HepG2 (cell line): ENCODE data around the gene PTF1A. TPM values are rescaled to one million over a fixed set of nuclear protein-coding genes. Genes with fewer than 3 reads are reported as not detected.

Source experiments
- JUND ChIP-seq: sonication (generic); formaldehyde crosslinking; IDR thresholded peaks from 2 replicates; pipeline ENCODE4 v1.8.0; 2022; ENCODE audit warnings: mild to moderate bottlenecking, missing genetic modification reagents
- NCOA1 ChIP-seq: sonication (generic); formaldehyde crosslinking; IDR thresholded peaks from 2 replicates; pipeline ENCODE4 v1.9.0; 2021; ENCODE audit warnings: missing genetic modification reagents
- NRL ChIP-seq: sonication (generic); formaldehyde crosslinking; IDR thresholded peaks from 2 replicates; pipeline ENCODE4 v1.5.0; 2020; ENCODE audit warnings: missing genetic modification reagents, mild to moderate bottlenecking, moderate library complexity, borderline replicate concordance
- RXRA ChIP-seq: sonication (generic); formaldehyde crosslinking; IDR thresholded peaks from 2 replicates; pipeline ENCODE4 v1.5.1; 2020; ENCODE audit warnings: missing genetic modification reagents
- SKI ChIP-seq: fragments of 450-650 bp; IDR thresholded peaks from one replicate; pipeline ENCODE4 v1.6.1; 2018; ENCODE audit warnings: mild to moderate bottlenecking; ENCODE audit not compliant: partially characterized antibody
- SRSF4 ChIP-seq: fragments of 200-400 bp; formaldehyde crosslinking; IDR thresholded peaks from one replicate; pipeline ENCODE4 v1.6.1; 2018; ENCODE audit warnings: mild to moderate bottlenecking, low read depth, low read length, moderate library complexity; ENCODE audit not compliant: poor library complexity, severe bottlenecking
- TSC22D2 ChIP-seq: sonication (generic); formaldehyde crosslinking; IDR thresholded peaks from 2 replicates; pipeline ENCODE4 v1.5.1; 2020; ENCODE audit warnings: missing genetic modification reagents, mild to moderate bottlenecking, borderline replicate concordance
- ZBTB3 ChIP-seq: sonication (generic); formaldehyde crosslinking; IDR thresholded peaks from 2 replicates; pipeline ENCODE4 v1.4.0; 2020; ENCODE audit warnings: low read depth, mild to moderate bottlenecking, moderate library complexity, missing genetic modification reagents, borderline replicate concordance
- ZNF317 ChIP-seq: sonication (generic); formaldehyde crosslinking; IDR thresholded peaks from 2 replicates; pipeline ENCODE4 v1.5.0; 2020; ENCODE audit warnings: mild to moderate bottlenecking, missing genetic modification reagents
- ZNF354B ChIP-seq: sonication (generic); formaldehyde crosslinking; IDR thresholded peaks from 2 replicates; pipeline ENCODE4 v1.8.0; 2022; ENCODE audit warnings: mild to moderate bottlenecking, missing genetic modification reagents
- polyA plus RNA-seq, 8 experiments: library from polyadenylated mRNA; depleted of rRNA in 3 of 8; stranded (reverse) in 7 of 8; unstranded in 1 of 8; fragments of >200 nt; fragmentation: Illumina TruSeq in 4 of 8; extraction: Trizol in 4 of 8; gene quantifications; 2 replicates each; pipeline versions ENCODE4 v1.2.1 to v1.2.3, GENCODE V29; 2011 to 2016; ENCODE audit warnings: low read depth in 4 of 8, missing spikeins in 1 of 8, mixed read lengths in 1 of 8; ENCODE audit not compliant: insufficient read depth in 1 of 8
- total RNA-seq, 5 experiments: library from RNA; depleted of rRNA; stranded (reverse); fragments of >200 nt; fragmentation: Illumina TruSeq; extraction: Trizol; gene quantifications; 2 replicates each; pipeline ENCODE4 v1.2.3, GENCODE V29; 2016; ENCODE audit warnings: low read depth in 1 of 5
- TF ChIP-seq, protein P1 (sequence below): sonication (generic); formaldehyde crosslinking; conservative IDR thresholded peaks from 2 replicates; pipeline ENCODE4 v1.8.0; 2022; ENCODE audit warnings: missing genetic modification reagents
- TF ChIP-seq, protein P2 (sequence below), 2 experiments: sonication (generic) in 1 of 2; formaldehyde crosslinking in 1 of 2; IDR thresholded peaks; 2 replicates each; pipeline versions ENCODE4 v1.4.0 to v1.6.1; 2018 to 2020; ENCODE audit warnings: missing genetic modification reagents in 2 of 2, borderline replicate concordance in 1 of 2, low read depth in 1 of 2, mild to moderate bottlenecking in 1 of 2, missing biosample characterization in 1 of 2
- TF ChIP-seq, protein P3 (sequence below): sonication (generic); formaldehyde crosslinking; IDR thresholded peaks from 2 replicates; pipeline ENCODE4 v1.9.0; 2021; ENCODE audit warnings: missing genetic modification reagents, borderline replicate concordance
- TF ChIP-seq, protein P4 (sequence below): fragments of 450-650 bp; IDR thresholded peaks from 2 replicates; pipeline ENCODE4 v1.6.1; 2016
- TF ChIP-seq, protein P5 (sequence below): sonication (generic); formaldehyde crosslinking; IDR thresholded peaks from 2 replicates; pipeline ENCODE4 v1.5.1; 2020; ENCODE audit warnings: mild to moderate bottlenecking, missing genetic modification reagents, borderline replicate concordance

PTF1A gene
- total and polyA plus RNA-seq, 2 of the 13 experiments (the other 11 are each of a cell fraction or from before 2014, with no cell fraction given), result not detected

DNA sequence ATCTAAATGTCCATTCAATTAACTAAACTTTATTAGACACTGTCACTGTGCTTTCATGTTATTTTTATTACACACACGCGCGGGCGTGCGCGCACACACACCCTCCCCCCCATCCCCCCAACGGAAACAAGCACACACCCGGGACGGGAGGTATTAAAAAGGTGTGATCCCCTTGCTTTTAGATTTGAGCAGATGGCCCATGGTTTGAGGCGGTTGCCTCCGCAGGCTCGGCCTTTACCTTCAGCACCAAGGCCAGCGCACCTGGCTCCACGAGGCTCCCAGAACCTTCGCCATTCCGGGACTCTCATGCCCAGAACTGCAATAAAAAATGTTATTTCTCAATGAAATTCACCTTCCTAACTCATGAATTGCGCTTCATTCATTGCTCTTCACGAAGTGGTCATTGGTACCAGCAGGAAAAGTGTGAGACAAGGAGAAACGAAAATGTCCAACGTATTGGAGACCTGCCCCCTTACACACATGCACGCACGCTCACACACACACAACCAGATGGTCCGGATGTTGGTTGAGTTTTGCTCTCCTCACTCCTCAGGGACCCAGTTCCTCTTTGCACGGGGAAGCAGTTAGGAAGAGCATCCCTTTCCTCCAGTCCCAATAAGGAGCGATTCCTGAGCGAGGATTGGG, 20.8 kb upstream of the PTF1A start (continued):
- TF ChIP-seq, protein P1, sequence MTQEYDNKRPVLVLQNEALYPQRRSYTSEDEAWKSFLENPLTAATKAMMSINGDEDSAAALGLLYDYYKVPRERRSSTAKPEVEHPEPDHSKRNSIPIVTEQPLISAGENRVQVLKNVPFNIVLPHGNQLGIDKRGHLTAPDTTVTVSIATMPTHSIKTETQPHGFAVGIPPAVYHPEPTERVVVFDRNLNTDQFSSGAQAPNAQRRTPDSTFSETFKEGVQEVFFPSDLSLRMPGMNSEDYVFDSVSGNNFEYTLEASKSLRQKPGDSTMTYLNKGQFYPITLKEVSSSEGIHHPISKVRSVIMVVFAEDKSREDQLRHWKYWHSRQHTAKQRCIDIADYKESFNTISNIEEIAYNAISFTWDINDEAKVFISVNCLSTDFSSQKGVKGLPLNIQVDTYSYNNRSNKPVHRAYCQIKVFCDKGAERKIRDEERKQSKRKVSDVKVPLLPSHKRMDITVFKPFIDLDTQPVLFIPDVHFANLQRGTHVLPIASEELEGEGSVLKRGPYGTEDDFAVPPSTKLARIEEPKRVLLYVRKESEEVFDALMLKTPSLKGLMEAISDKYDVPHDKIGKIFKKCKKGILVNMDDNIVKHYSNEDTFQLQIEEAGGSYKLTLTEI (CRISPR knock-in tag), result no peak
- no peak for TF ChIP-seq NRL (CRISPR knock-in tag)
- no peak for TF ChIP-seq RXRA
- TF ChIP-seq, protein P2, sequence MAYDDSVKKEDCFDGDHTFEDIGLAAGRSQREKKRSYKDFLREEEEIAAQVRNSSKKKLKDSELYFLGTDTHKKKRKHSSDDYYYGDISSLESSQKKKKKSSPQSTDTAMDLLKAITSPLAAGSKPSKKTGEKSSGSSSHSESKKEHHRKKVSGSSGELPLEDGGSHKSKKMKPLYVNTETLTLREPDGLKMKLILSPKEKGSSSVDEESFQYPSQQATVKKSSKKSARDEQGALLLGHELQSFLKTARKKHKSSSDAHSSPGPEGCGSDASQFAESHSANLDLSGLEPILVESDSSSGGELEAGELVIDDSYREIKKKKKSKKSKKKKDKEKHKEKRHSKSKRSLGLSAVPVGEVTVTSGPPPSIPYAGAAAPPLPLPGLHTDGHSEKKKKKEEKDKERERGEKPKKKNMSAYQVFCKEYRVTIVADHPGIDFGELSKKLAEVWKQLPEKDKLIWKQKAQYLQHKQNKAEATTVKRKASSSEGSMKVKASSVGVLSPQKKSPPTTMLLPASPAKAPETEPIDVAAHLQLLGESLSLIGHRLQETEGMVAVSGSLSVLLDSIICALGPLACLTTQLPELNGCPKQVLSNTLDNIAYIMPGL (CRISPR knock-in tag; IDR thresholded peaks at IDR 0.05; ENCODE audit: borderline replicate concordance in 1 of 2, low read depth in 1 of 2), result no peak
- TF ChIP-seq NCOA1, result no peak
- TF ChIP-seq ZNF317 (CRISPR knock-in tag), result no peak
- no peak for TF ChIP-seq SRSF4
- TF ChIP-seq, protein P3, sequence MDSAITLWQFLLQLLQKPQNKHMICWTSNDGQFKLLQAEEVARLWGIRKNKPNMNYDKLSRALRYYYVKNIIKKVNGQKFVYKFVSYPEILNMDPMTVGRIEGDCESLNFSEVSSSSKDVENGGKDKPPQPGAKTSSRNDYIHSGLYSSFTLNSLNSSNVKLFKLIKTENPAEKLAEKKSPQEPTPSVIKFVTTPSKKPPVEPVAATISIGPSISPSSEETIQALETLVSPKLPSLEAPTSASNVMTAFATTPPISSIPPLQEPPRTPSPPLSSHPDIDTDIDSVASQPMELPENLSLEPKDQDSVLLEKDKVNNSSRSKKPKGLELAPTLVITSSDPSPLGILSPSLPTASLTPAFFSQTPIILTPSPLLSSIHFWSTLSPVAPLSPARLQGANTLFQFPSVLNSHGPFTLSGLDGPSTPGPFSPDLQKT (CRISPR knock-in tag), result no peak
- no peak for TF ChIP-seq SKI
- TF ChIP-seq JUND, result no peak
- TF ChIP-seq, protein P4, sequence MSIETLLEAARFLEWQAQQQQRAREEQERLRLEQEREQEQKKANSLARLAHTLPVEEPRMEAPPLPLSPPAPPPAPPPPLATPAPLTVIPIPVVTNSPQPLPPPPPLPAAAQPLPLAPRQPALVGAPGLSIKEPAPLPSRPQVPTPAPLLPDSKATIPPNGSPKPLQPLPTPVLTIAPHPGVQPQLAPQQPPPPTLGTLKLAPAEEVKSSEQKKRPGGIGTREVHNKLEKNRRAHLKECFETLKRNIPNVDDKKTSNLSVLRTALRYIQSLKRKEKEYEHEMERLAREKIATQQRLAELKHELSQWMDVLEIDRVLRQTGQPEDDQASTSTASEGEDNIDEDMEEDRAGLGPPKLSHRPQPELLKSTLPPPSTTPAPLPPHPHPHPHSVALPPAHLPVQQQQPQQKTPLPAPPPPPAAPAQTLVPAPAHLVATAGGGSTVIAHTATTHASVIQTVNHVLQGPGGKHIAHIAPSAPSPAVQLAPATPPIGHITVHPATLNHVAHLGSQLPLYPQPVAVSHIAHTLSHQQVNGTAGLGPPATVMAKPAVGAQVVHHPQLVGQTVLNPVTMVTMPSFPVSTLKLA, result no peak
- TF ChIP-seq ZBTB3, result no peak
- peak; percentile 72; the same call in 1 of the 2 replicates for TF ChIP-seq TSC22D2
- no peak for TF ChIP-seq ZNF354B (CRISPR knock-in tag)
- TF ChIP-seq, protein P5, sequence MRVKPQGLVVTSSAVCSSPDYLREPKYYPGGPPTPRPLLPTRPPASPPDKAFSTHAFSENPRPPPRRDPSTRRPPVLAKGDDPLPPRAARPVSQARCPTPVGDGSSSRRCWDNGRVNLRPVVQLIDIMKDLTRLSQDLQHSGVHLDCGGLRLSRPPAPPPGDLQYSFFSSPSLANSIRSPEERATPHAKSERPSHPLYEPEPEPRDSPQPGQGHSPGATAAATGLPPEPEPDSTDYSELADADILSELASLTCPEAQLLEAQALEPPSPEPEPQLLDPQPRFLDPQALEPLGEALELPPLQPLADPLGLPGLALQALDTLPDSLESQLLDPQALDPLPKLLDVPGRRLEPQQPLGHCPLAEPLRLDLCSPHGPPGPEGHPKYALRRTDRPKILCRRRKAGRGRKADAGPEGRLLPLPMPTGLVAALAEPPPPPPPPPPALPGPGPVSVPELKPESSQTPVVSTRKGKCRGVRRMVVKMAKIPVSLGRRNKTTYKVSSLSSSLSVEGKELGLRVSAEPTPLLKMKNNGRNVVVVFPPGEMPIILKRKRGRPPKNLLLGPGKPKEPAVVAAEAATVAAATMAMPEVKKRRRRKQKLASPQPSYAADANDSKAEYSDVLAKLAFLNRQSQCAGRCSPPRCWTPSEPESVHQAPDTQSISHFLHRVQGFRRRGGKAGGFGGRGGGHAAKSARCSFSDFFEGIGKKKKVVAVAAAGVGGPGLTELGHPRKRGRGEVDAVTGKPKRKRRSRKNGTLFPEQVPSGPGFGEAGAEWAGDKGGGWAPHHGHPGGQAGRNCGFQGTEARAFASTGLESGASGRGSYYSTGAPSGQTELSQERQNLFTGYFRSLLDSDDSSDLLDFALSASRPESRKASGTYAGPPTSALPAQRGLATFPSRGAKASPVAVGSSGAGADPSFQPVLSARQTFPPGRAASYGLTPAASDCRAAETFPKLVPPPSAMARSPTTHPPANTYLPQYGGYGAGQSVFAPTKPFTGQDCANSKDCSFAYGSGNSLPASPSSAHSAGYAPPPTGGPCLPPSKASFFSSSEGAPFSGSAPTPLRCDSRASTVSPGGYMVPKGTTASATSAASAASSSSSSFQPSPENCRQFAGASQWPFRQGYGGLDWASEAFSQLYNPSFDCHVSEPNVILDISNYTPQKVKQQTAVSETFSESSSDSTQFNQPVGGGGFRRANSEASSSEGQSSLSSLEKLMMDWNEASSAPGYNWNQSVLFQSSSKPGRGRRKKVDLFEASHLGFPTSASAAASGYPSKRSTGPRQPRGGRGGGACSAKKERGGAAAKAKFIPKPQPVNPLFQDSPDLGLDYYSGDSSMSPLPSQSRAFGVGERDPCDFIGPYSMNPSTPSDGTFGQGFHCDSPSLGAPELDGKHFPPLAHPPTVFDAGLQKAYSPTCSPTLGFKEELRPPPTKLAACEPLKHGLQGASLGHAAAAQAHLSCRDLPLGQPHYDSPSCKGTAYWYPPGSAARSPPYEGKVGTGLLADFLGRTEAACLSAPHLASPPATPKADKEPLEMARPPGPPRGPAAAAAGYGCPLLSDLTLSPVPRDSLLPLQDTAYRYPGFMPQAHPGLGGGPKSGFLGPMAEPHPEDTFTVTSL (CRISPR knock-in tag), result no peak
